Stimulated activated CD4-positive, alpha-beta T cell treated with anti-CD3 and anti-CD28 coated beads, Interleukin-4, amount 100 ng/mL, for 24 hours (primary cell): ENCODE measurements around the gene IL11RA.

Experiments
- DNase-seq: peaks from one replicate; pipeline ENCODE4 v3.0.0-alpha.2; 2020

Gene IL11RA

DNA sequence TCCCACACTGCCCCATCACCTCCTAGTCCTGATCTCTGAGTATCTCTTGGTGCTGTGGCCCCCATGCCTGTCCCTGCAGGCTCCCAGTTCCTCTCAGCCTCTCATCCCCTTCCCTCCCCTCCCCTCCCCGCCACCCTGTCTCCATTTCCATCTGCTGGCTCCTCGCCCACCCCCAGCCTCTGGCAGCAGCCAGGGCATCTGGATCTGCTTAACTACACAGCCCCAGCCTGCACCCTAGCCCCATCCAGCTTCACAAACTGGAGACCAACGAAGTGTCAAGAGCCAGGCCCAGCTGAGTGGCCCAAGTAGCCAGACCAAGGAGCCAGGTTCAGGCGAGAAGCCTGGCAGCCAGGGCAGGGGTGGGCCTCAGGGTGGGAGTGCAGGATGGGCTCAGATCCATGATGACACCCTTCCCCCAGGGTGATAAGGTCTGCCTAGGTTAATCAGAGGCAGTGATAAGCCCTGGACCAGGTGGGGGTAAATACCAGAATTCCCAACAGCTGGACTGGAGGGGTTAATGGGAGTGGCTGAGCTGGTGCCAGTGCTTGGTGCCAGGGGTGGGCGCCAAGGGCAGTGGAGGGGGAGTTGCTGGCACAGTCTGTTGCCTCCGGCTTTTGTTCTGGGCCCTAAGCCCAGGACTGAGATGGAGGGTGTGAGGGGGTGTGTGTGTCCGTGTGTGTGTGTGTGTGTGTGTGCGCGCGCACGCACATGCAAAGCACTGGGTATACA is 2.5 kb downstream of the IL11RA start:
- no peak for DNase-seq

DNA sequence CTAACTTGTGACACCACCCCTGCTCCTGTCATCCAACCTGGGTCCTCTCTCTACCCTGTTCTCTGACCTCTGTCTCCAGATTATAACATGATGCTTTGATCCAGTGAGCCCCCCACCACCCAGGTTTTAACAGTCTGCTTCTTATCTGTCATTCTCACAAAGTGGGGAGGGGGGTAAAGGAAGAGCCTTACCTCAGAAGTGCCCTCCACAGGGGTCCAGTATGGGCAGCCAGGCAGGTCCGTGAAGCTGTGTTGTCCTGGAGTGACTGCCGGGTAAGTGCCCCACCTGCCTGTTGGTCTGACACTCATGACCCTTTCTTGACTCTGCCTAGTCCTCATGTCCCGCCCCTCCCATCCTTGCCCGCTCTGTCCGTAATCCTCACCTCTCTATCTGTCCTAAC is 3.4 kb downstream of the IL11RA start:
- no peak for DNase-seq

DNA sequence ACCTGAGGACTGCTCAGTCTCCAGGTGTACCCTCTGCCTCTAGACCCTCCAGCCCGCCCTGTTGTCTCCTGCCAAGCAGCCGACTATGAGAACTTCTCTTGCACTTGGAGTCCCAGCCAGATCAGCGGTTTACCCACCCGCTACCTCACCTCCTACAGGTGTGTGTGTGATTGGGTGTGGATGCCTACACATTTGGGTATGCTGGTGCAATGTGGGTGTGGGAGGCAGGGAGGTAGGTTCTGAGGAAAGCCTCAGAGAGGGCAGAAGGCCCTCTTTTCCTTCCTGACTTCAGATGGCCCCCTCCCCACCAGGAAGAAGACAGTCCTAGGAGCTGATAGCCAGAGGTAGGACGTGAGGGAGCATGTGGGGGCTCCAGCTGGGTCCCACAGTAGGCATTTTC is 5.0 kb downstream of the IL11RA start:
- DNase-seq, result no peak

DNA sequence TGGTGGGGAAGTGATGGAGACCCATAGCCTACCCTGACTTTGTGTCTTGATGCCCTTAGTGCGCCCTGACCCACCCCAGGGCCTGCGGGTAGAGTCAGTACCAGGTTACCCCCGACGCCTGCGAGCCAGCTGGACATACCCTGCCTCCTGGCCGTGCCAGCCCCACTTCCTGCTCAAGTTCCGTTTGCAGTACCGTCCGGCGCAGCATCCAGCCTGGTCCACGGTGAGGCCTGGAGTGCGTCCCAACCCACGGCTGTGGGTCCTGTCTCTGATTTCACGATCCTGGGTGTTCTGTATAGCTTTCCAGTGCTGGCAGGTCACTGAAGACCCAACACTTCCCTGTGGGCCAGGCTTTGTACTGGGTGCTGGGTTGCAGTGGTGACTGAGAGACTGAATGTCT is 6.5 kb downstream of the IL11RA start:
- DNase-seq, result no peak

DNA sequence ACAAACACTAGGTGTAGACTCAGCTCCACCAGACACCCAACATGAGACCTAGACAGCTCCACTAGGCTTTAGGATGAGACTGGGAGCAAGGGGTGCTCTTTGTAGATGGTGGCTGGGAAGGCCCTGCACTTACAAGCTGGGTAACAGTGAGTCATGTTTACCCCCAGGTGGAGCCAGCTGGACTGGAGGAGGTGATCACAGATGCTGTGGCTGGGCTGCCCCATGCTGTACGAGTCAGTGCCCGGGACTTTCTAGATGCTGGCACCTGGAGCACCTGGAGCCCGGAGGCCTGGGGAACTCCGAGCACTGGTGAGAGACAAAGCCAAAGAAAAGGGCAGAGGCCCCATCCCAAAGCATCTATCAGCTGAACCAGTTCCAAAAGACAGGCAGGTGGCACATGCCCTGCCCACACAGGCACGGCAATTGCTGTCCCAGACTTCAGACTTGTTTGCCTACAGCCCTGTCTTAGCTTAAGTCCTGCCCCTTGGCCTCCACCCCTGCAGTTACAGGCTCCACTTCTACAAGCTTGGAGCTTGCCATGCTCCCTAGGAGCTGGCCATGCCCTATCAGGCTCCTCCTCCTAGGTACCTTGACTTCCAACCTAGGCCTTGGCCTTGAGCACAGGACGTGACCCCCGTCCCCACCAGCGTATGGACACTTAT is 7.7 kb downstream of the IL11RA start:
- DNase-seq, result no peak

DNA sequence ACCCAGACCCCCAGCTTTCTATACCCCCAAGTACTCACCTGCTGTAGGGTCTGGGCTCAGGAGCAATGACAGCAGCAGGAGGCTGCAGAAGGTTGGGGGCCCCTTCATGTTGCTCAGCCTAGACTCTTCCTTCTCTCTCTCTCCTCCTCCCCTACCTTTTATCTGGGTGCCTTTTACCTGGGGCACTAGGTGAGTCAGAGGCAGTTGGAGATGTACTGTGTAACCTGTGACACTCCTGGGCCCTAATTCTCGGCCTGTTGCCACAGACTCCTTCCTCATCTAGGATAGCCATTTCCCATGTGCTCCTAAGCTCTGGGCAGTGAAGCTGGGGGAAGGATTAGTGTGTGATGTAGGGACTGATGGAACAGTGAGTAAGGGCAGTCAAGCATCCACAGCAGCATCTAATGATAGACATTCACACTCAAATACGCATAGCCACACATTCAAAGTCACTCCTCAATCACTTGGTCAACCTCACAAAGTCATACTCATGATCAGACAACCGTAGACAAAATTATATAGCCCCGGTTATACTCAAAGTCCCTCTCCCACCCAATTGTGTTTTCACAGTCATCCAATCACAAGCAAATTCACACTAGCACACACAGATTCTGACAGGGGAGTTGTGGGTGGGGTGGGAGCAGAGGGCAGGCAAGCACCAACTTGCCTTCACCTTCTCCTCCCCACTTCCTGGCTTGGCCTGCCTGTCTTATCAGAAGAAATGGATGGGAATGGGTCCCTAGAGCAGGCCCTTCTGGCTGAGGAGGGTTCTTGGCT is 10.7 kb downstream of the IL11RA start, which contains the start of gene CCL27:
CCL27 (minus strand) TSS at position 132 of the 777 bp plus-strand sequence; CDS start at position 108, 24 bp downstream.
- no peak for DNase-seq

DNA sequence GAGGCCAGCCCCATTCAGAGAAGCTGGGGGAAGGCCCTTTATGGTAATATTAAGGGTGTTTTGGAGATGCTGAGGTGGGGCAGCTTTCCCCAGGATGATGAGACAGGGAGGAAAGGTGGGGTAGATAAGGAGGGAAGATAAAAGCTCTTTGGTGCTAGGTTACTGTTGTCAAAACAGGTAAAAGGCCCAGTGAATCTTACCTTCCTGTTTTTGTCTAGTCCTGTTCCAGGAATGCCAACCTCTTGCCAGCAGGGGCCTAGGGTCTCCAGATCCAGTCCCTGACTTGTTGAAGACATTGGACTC is 11.3 kb downstream of the IL11RA start:
- no peak for DNase-seq

DNA sequence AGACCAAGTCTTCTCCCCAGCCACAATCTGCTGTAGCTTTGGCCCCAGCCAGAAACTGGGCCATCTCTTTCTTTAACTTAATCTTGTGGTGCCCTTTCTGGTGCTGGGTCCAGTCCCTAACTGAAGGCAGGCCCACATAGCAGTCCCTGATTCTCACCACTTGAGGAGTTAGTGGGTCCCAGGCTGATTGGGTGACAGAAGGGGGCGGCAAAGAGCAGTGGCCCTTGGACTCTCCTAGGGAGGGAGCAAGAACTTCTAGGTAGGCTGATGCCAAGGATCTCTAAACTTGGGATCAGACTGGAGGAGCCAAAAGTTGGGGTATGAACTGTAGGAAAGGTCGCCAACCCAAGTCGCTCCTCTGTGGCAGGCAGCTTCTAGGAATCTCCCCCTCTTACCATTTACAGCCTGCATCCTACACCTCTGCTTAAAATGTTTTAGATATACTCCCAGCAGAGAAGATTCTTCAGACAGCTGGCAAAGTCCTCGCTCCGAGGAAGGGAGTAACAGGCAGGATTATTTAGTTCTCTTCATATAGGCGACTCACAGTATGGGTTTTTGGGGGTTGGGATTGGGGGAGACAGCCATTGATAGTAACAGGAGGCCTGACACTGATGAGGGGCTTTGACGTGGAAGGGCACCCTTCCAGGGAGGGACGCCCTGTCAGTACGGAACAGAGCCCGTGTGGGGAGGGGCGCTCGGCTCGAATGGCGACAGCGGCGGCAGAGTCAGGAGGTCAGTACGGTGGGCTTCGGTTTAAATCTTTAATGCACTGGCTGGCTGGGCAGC is 12.5 kb downstream of the IL11RA start:
- DNase-seq, result peak; percentile 58

DNA sequence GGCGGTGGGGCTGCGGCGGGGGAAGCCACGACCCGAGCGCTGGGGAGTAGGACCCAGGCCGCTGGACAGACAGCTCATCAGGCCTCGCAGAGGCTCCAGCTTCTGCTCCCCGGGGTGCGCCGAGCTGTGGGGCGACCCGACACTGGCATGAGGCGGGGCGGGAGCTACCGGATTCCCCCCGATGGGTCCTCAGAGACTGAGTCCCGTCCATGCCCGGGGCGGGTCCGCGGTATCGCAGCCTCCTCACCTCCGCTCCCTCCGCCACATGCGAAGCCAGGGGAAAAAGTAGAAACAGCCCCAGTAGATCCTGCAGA is 13.0 kb downstream of the IL11RA start:
- DNase-seq, result no peak

DNA sequence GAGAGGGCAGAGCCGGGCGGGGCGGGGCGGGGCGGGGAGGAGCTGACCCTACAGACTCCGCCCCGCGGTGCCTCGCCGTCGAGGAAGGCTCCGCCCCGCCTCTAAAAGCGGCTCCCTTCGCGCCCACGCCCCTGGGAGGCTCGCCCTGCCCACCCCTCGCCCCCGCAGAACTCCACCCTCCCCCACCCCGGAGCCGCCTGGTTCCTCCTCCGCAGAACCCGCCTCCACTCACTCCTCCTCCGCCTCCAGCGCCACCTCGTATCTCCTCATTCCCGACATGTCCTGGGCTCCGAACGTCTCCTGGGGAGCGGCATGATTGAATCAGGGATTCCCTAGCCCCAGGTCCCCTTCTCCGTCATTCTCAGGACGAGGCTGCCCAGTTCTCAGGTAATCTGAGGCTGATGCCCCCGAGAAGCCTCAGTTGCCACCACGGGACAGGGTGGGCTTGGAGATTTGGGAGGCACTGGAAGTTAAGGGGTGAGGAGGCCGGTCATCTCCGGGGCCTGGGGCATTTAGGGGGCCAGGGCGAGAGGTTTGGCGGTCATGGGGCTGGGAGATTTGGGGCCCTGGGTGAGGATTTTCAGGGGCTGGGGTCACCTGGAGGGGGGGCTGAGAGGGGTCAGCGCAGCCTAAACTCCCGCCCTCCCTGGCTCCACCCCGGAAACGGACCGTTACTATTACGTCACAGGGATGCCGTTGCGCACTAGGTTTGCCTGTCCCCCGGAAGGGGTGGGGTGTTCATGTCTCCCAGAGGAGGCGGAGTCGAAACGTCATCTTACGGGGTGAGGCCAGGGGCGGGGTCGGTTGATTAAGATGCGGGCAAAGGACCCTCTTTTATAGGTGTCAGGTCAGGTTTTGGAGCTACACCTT is 13.6 kb downstream of the IL11RA start:
- DNase-seq, result peak; percentile 82

DNA sequence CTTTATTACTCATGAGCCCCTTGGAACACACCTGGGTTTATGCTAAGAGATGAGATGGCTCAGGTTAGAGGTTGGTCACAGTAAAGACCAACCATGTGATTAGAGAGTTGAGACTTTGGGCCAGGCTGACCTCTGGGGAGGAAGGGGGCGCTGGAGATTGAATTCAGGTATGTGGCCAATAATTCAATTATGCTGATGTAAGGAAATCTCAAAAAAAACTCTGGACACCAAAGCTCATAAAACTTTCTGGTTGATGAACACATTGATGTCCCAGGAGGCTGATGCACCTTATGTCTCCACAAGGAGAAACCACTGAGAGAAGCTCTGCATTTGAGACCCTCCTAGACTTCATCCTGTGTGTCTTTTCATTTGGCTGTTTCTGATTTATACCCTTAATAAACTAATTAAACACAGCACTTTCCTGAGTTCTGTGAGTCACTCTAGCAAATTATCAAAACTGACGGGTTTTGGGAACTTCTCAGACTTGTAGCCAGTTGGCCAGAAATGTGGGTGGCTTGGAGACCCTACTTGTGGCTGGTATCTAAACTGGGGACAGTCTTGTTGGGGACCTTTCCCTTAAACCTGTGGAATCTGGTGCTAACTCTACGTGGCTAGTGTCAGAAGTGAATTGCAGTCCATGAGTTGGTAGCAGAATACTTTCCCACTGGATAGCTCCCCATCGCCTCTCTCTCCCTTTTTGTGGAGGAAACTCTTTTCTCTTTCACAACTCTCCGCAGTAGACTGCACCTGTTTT is 18.0 kb downstream of the IL11RA start:
- DNase-seq, result no peak

DNA sequence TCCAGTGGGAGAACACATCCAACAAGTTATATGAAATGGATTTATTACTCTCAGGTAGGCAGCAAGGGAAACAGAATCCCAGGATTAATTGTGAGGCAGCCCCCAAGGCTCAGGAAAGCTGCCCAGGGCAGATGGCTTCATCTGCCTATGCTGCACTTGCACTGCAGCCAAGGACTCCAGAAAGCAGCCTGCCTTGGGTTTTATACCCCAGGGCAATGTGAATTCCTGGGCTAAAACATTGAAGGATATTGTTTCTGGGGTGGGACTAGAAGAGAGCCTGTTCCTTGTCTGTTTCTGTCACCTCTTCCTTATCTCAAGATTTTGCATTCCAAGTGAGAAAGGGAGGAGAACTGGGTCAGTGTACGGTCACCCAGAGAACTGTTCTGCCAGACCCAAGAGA is 19.3 kb downstream of the IL11RA start:
- no peak for DNase-seq

DNA sequence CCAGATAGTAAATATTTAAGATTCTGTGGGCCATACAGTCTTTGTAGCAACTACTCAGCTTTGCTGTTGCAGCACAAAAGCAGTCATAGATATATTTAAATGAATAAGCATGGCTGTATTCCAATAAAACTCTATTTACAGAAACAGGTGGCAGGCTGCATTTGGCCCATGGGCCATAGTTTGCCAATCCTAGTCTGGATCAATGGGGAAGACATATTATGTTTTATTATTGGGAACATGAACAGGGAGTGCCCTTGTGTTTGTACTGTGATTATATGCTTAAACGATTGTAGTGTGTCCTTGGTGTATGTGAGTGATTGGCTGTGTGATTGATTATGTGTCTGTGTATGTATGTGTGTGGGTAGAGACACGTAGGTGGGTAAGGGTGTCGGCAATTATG is 22.5 kb downstream of the IL11RA start:
- DNase-seq, result no peak

DNA sequence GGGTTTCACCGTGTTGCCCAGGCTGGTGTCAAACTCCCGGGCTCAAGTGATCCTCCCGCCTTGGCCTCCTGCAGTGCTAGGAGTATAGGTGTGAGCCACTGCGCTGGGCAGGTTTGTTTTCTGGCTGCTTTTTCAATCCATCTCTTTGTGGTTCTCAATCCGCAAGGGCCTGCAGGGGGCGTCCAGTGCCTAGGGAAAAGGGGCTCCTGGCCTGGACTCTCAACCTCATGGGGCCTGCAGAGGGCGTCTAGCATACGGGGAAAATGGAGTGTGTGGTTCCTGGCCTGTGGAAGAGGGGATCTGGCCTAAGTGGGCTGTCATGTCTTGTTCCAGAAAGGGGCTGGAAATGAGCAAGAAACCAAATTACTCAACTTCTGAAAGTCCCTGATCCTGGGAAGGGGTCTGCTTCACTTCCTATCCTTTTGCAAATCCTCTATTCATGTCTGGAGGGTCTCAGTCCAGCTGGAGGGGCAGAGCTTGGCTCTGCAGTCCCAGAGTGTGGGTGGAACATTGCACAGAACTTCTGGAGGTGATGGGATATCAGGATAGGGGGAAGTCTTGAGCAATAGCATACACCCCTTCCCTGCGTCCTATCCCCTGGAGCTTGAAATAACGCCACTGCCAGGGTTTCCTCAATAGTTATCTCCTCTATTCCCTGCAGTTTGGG is 23.2 kb downstream of the IL11RA start:
- DNase-seq, result peak; percentile 63

DNA sequence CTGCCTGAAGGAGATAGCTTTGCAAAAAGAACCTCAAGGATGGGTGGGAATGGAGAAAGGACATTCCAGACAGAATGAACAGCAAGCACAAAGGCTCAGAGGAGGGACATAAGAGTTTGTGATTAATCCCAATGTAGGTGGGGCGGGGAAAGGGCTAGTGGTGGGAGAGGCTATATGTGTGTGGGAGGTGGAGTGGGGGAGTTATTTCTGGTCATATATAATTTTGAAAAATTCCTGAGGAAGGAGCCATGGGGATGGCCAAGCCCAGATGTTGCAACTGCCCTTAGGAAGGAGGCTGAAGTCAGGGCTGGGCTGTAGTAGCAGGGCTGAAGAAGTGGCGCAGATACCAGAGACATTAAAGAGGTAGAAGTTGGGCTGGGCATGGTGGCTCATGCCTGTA is 23.9 kb downstream of the IL11RA start:
- no peak for DNase-seq

DNA sequence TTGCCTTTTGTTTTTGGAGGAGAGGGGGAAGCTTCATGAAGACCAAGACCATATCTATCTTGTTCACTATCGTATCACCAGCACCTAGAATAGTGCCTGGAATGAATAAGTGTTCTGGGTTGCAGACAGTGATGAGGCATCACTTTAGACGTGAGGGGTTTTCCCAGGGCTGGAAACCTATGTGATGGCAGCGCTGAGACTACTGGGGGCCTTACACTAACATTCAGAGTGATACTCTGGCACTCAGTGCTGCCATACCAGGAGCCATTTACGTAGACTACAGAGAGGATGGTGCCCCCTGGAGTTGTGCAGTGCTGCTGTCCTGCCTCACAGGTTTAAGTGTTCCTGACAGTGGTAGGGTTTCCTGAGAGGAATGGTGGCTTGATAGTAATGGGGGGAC is 32.2 kb downstream of the IL11RA start:
- peak; percentile 52 for DNase-seq

DNA sequence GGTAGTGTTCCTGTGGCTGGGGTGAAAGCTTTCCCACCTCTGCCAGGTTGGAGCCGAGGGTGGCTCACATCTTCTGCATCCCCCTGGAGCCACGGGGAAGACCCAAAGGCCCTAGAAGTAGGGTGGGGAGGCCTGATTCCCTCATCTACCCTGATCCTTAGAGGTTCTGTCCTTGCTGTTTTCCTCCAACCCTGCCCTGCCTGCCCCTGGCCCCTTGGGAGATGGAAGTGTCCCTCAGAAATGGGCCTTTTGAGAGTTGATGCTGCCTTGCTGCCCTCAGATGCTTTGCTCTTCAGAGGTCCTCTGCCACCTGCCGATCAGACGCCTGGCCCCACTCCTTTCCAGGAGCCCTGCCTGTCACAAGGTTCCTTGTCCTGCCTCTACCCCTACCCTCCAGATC is 32.8 kb downstream of the IL11RA start:
- DNase-seq, result no peak

DNA sequence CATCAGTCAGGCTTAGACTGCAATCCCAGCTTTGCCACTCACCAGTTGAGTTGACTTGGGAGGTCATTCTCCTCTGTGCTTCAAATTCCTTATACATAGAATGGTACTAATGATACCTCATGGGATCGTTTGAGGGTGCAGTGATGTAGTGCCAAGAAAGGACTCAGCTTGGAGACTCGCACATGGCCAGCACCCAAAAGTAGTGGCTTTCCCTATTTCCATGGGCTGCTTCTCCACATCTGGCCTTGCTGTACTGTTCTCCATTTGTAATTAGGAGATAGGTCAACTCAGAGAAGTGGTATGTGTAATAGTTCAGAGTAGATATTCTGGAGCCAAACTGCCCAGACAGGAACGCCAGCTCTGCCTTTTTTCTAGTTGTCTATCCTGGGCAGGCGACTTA is 33.6 kb downstream of the IL11RA start:
- DNase-seq, result no peak

DNA sequence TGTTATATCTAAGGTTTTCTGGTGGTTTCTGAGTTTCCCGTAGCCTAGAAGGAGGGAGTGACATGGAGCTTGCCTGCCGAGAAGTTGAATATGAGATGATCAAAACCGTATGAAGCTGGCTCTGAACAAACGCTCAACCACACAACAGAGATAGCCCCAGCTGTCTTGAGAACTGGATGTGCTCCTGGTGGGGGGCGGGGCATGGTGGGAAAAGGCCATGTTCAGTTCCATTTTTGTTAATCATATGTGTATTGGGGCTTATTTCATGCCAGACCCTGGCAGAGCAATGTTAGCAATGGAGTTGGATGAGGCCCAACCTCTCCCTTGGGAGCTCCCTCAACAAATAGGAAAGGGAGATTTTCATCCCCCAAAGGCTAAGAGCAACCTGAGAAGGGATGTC is 34.2 kb downstream of the IL11RA start:
- DNase-seq, result no peak

DNA sequence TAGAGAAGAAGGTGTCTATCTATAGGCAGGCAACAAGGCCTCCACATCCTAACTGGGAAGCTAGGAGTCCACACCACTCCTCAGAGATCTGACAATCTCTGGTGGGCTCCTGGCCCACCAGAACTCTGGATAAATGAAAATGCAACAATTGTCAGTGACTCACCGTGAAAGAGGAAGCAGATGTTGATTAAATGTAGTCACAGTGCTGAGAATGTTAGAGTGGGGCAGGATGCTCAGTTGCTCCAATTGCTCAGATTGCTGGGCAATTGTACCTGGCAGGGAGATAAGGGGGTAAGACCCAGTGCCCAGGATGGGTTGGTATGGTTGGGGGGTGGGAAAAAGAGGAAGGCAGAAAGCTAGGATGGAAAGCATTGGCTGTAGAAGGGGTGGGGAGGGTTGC is 34.7 kb downstream of the IL11RA start:
- no peak for DNase-seq
